ENCODE data around the gene FBP2.

GRCh38 chr9:94528886-94529285 lies 64.7 kb downstream of the FBP2 start:
- TF ChIP-seq CEBPB (IDR thresholded peaks at IDR 0.05; ENCODE audit: low read depth) (no peak), ELF1 (IDR thresholded peaks at IDR 0.05; ENCODE audit: borderline replicate concordance, low read depth) (no peak), CTCF (IDR thresholded peaks at IDR 0.05 in 2 of 3, conservative IDR thresholded peaks at IDR 0.05 in 1 of 3; ENCODE audit: borderline replicate concordance in 1 of 3, insufficient read depth in 1 of 3, low read depth in 2 of 3, low read length in 2 of 3) (no peak), POLR2AphosphoS5 (IDR thresholded peaks at IDR 0.05; ENCODE audit: low read depth, low read length) (no peak), POLR2A (IDR thresholded peaks at IDR 0.05; ENCODE audit: borderline replicate concordance, extremely low read depth, insufficient read depth, insufficient read length) (no peak), EZH2phosphoT487 (IDR thresholded peaks at IDR 0.05; ENCODE audit: borderline replicate concordance) (no peak), MAX (IDR thresholded peaks at IDR 0.05) (no peak), JUND (IDR thresholded peaks at IDR 0.05) (no peak), TCF7L2 (IDR thresholded peaks at IDR 0.05; ENCODE audit: borderline replicate concordance, extremely low read depth, insufficient read depth, insufficient read length) (no peak), SIN3A (IDR thresholded peaks at IDR 0.05; ENCODE audit: low read depth) (no peak), EZH2 (IDR thresholded peaks at IDR 0.05) (no peak)
